Retinal pigment epithelial cell (primary cell): ENCODE measurements around the gene RP2.

Experiments
- DNase-seq: peaks from one replicate; pipeline ENCODE4 v3.0.0-alpha.2; 2010; ENCODE audit warnings: low read depth
- H3K4me3 ChIP-seq: 2 replicates; pipeline ENCODE4 v1.5.1; 2011; ENCODE audit warnings: mild to moderate bottlenecking, low read length, control low read depth, moderate library complexity
- CTCF ChIP-seq: conservative IDR thresholded peaks from 2 replicates; pipeline ENCODE4 v1.5.1; 2011; ENCODE audit warnings: low read depth, low read length, control low read depth, inconsistent platforms

The RP2 gene

GRCh38 chrX:46823481-46823880 is 13.4 kb upstream of the RP2 start:
- TF ChIP-seq CTCF: no peak
- DNase-seq: no peak
- H3K4me3 ChIP-seq: no peak overlapping the region

DNA sequence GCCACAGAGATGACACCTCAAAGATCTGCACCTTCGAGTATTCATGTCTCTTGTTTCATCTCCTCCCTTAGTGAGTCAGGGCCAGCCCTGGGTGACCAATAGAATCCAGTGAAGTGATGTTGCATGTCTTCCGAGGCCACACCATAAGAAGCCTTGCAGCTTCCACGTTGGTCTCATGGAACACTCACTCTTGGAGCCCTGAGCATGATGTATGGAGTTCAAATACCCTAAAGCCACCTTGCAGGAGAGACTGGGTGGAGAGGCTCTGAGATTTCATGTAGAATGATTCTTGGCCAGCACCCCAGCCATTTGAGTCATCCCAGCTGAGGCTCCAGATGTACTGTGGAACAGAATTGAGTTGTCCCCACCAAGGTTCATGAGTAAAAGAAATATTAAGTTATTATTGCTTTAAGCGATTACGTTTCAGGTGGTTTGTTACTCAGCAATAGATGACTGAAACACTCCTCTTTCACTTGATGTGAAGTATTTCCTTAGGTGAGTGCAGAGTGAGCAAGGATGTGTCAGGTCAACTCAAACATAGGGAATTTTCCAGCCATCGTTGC is 5.0 kb upstream of the RP2 start:
- no peak overlapping the region for H3K4me3 ChIP-seq
- TF ChIP-seq CTCF: no peak
- no peak for DNase-seq

DNA sequence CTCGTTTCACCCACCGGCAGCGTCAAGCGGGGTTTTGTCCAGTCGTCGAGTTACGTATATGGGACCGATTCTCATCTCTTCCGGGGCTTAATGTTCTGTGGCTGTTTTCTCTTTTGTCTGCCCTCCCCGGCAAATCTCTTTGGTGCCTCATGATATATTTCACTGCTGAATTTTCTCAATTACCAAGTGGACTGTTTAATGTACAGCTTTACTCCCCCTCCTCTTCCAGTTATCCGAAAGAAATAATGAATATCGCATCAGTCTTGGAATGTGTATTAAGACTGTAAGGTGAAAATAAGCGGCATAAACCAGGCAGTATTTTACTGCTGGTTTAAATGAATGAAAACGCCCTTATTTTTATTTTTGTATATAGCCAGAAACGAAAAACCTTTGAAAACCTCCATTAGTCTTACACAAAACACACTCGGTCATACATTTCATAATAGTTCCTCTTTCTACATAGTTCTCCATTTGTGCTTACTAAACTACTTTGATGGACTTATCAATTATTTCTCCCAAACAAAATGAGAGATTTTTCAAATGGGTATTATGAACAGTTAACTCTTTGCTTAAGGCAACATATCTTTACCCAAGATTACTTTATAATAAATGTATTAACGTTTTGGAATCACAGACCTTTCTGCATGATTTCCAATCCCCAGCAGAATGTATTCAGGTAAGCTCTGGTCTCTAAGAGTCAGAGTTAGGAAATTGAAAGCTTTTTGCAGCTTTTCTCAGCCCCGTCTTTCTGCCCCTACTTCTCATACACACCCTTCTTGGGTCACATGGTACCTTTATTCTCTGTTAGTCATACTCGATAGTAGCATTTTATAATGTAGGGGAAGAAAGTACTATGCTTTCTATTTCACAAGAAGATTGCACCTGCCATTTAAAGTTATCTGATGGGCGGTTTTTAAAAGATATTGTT is 979 bp downstream of the RP2 start:
- H3K4me3 ChIP-seq: peak overlapping the region; percentile 58
- no peak for DNase-seq
- TF ChIP-seq CTCF: no peak

DNA sequence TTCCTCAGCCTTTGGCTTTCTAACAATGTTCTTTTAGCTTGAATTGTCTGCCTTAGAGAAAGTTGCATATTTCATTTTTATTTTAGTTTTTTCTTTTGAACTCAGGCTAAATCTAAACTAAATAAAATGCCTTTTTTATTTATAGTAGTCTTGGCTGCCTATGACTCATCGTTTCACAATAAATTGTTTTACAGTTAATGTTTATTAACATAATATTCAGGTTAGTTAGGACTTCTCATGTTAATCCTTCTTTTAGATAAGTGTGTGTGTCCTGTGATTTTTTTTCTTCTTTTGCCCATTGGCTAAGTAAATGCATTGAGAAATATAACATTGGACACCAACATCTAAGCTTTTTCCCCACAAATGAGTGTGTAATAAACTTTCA is 1.6 kb downstream of the RP2 start:
- no peak for DNase-seq
- peak overlapping the region; percentile 58 for H3K4me3 ChIP-seq
- TF ChIP-seq CTCF: no peak

DNA sequence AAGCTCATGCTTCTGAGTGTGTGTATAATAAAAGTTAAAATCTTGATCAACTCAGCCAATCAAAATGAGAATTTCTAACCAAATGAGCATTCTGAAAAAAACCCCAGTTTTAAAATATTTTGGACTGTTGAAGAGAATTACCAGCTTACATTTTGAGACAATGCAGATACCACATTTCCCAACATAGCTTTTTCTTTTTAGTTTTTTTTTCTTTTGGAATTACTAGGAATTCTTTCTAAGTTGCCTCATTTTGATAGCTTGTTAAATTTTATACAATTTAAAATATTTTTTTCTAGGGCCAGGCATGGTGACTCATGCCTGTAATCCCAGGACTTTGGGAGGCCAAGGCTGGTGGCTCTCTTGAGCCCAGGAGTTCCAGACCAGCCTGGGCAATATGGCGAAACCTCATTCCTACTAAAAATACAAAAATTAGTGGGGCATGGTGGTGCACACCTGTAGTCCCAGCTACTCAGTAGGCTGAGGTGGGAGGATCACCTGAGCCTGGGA is 2.2 kb downstream of the RP2 start:
- no peak for TF ChIP-seq CTCF
- peak overlapping the region; percentile 58 for H3K4me3 ChIP-seq
- DNase-seq: no peak

DNA sequence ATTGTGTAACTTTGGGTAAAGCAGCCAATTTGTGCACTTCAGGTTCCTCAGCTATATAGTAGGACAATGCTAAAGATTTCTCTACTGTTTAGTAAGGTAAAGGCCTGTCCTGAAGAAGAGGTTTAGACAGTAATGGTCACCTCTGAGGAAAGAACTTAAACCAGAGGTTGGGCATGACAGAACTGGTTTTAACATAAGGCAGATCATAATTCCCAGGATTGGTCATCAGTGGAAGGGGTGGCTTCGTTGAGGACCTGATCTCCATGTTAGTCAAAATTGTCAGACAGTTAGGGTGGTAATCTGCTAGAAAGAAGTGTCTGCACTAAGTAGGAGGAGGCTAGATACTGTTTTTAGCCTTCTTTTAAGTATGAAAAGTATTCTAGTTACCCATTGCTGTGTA is 4.1 kb downstream of the RP2 start:
- TF ChIP-seq CTCF: no peak

DNA sequence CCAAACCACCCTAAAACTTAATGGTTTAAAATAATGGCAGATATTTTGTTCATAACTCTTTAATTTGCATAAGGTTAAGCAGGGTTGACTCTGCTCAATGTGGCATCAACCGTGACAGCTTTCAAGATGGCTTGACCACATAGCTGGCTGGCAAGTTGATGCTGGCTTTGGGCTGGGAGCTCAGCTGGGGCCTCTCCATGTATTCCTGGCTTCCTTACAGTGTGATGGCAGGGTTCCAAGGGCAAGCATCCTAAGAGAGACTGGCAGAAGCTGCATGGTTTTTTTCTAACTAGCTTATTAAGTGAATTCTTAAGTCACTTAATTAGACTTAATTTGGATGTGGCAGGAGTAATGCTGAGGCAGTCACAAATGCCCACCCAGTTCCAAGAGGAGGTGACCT is 4.5 kb downstream of the RP2 start:
- peak; percentile 35 for DNase-seq
- no peak overlapping the region for H3K4me3 ChIP-seq
- no peak for TF ChIP-seq CTCF

More for the DNA sequence above, 4.1 kb downstream of the RP2 start:
- H3K4me3 ChIP-seq: no peak overlapping the region
- no peak for DNase-seq
